SK-N-SH (cell line): Measurements from ENCODE around the gene EMP2. TPM values are rescaled to one million over a fixed set of nuclear protein-coding genes. Genes with fewer than 3 reads are reported as not detected.

Experiments
- CTCF ChIA-PET: fragments of 300-600, 350-600 bp; formaldehyde crosslinking; extraction: SDS; loops from one replicate; lab custom pipeline; 2021; lab: Yijun Ruan, JAX
- POLR2A ChIA-PET: fragments of 350-600 bp; sonication (Branson Sonifier 250); formaldehyde crosslinking; extraction: SDS; loops from one replicate; lab custom pipeline; 2020; ENCODE audit warnings: antibody characterized with exemption, inconsistent platforms; lab: Yijun Ruan, JAX
- DNase-seq: peaks from one replicate; pipeline ENCODE4 v3.0.0; 2012
- H2AFZ ChIP-seq: fragments of 200-600 bp; sonication (generic); 2 replicates; pipeline ENCODE4 v1.8.1; 2016; ENCODE audit warnings: antibody characterized with exemption, mild to moderate bottlenecking, low read depth
- H3F3A ChIP-seq: fragments of 200-600 bp; sonication (generic); replicated peaks from 2 replicates; pipeline ENCODE3; 2016; ENCODE audit warnings: antibody characterized with exemption, mild to moderate bottlenecking; ENCODE audit not compliant: insufficient read depth
- H3K27ac ChIP-seq, 2 experiments: fragments of 200-500 bp in 1 of 2; fragments of 200-600 bp in 1 of 2; sonication (Bioruptor generic) in 1 of 2; sonication (generic), shearing (Covaris generic) in 1 of 2; 2 replicates each; pipeline versions ENCODE4 v1.5.1 to v1.6.1; 2014 to 2016; ENCODE audit warnings: low read depth in 2 of 2, inconsistent platforms in 1 of 2, low read length in 1 of 2, mild to moderate bottlenecking in 1 of 2, mixed read lengths in 1 of 2
- H3K27me3 ChIP-seq: fragments of 200-600 bp; sonication (generic), shearing (Covaris generic); 2 replicates; pipeline ENCODE4 v1.6.1; 2016; ENCODE audit warnings: mixed run types; ENCODE audit not compliant: insufficient read depth
- H3K36me3 ChIP-seq, 2 experiments: fragments of 200-500 bp in 1 of 2; fragments of 200-600 bp in 1 of 2; sonication (Bioruptor generic) in 1 of 2; sonication (generic) in 1 of 2; replicated peaks in 1 of 2; 2 replicates each; pipeline versions ENCODE3 to v1.5.1; 2014 to 2016; ENCODE audit warnings: low read length in 1 of 2, mild to moderate bottlenecking in 1 of 2; ENCODE audit not compliant: insufficient read depth in 2 of 2, control insufficient read depth in 1 of 2
- H3K4me1 ChIP-seq, 2 experiments: fragments of 200-500 bp in 1 of 2; fragments of 200-600 bp in 1 of 2; sonication (Bioruptor generic) in 1 of 2; sonication (generic), shearing (Covaris generic) in 1 of 2; 2 replicates each; pipeline versions ENCODE4 v1.5.1 to v1.6.1; 2014 to 2016; ENCODE audit warnings: low read depth in 1 of 2, low read length in 1 of 2, mixed run types in 1 of 2; ENCODE audit not compliant: insufficient read depth in 2 of 2, control insufficient read depth in 1 of 2
- H3K4me2 ChIP-seq: fragments of 200-600 bp; sonication (generic), shearing (Covaris generic); 2 replicates; pipeline ENCODE4 v1.6.1; 2017; ENCODE audit warnings: mixed run types
- H3K4me3 ChIP-seq, 2 experiments: fragments of 200-500 bp in 1 of 2; fragments of 200-600 bp in 1 of 2; sonication (Bioruptor generic) in 1 of 2; sonication (generic), shearing (Covaris generic) in 1 of 2; 2 replicates each; pipeline versions ENCODE4 v1.5.1 to v1.8.1; 2014 to 2016; ENCODE audit warnings: low read depth in 2 of 2, inconsistent platforms in 1 of 2, low read length in 1 of 2, mild to moderate bottlenecking in 1 of 2, mixed read lengths in 1 of 2, moderate library complexity in 1 of 2
- H3K79me2 ChIP-seq: fragments of 200-600 bp; sonication (generic); 2 replicates; pipeline ENCODE4 v1.8.1; 2017; ENCODE audit warnings: mild to moderate bottlenecking; ENCODE audit not compliant: insufficient read depth
- H3K9ac ChIP-seq: fragments of 200-600 bp; sonication (generic); 2 replicates; pipeline ENCODE4 v1.6.1; 2017; ENCODE audit warnings: mixed run types
- H3K9me2 ChIP-seq: fragments of 200-600 bp; sonication (generic); 2 replicates; pipeline ENCODE4 v1.6.1; 2017; ENCODE audit warnings: mixed run types
- H3K9me3 ChIP-seq: fragments of 200-600 bp; sonication (generic); 2 replicates; pipeline ENCODE4 v1.6.1; 2017; ENCODE audit warnings: mixed run types, mild to moderate bottlenecking, moderate library complexity
- H4K20me1 ChIP-seq: fragments of 200-600 bp; sonication (generic); 2 replicates; pipeline ENCODE4 v1.6.1; 2017; ENCODE audit warnings: mild to moderate bottlenecking, mixed run types; ENCODE audit not compliant: insufficient read depth
- CHD2 ChIP-seq: fragments of 150-350 bp; IDR thresholded peaks from 2 replicates; pipeline ENCODE4 v1.6.1; 2018; ENCODE audit warnings: low read length; ENCODE audit not compliant: partially characterized antibody
- EZH2phosphoT487 ChIP-seq: fragments of 200-600 bp; sonication (generic); IDR thresholded peaks from 2 replicates; pipeline ENCODE4 v1.6.1; 2017; ENCODE audit warnings: low read depth, mixed run types, mild to moderate bottlenecking, antibody characterized with exemption, moderate library complexity, borderline replicate concordance
- FOSL2 ChIP-seq: IDR thresholded peaks from 2 replicates; pipeline ENCODE4 v1.4.0; 2012; ENCODE audit warnings: low read depth, mild to moderate bottlenecking, moderate library complexity, borderline replicate concordance
- FOXJ3 ChIP-seq: sonication (generic); formaldehyde crosslinking; IDR thresholded peaks from 2 replicates; pipeline ENCODE4 v1.5.1; 2020; ENCODE audit warnings: mild to moderate bottlenecking, missing genetic modification reagents
- FOXM1 ChIP-seq: IDR thresholded peaks from 2 replicates; pipeline ENCODE4 v1.4.0; 2012; ENCODE audit warnings: low read depth, mild to moderate bottlenecking
- GATA2 ChIP-seq: sonication (generic); formaldehyde crosslinking; IDR thresholded peaks from 2 replicates; pipeline ENCODE4 v1.5.0; 2020; ENCODE audit warnings: mild to moderate bottlenecking, missing genetic modification reagents
- MXI1 ChIP-seq: IDR thresholded peaks from 2 replicates; pipeline ENCODE4 v1.6.1; 2012; ENCODE audit warnings: mild to moderate bottlenecking, low read depth, low read length, improper control_type of control experiment
- NFIC ChIP-seq: IDR thresholded peaks from 2 replicates; pipeline ENCODE4 v1.4.0; 2012; ENCODE audit warnings: borderline replicate concordance
- NRF1 ChIP-seq: IDR thresholded peaks from 2 replicates; pipeline ENCODE4 v1.6.1; 2012; ENCODE audit warnings: low read depth, mild to moderate bottlenecking, low read length
- RCOR1 ChIP-seq: fragments of 150-350 bp; IDR thresholded peaks from 2 replicates; pipeline ENCODE4 v1.6.1; 2017; ENCODE audit warnings: antibody characterized with exemption, low read length
- RFX5 ChIP-seq: IDR thresholded peaks from 2 replicates; pipeline ENCODE4 v1.6.1; 2012; ENCODE audit warnings: mild to moderate bottlenecking, improper control_type of control experiment, low read length
- SIN3A ChIP-seq: IDR thresholded peaks from 2 replicates; pipeline ENCODE4 v1.6.1; 2012; ENCODE audit warnings: low read depth, mild to moderate bottlenecking, low read length, moderate library complexity, borderline replicate concordance
- TEAD4 ChIP-seq: IDR thresholded peaks from 2 replicates; pipeline ENCODE4 v1.4.0; 2012; ENCODE audit warnings: mild to moderate bottlenecking, borderline replicate concordance; ENCODE audit not compliant: insufficient read depth
- YY1 ChIP-seq: IDR thresholded peaks from 2 replicates; pipeline ENCODE4 v1.4.0; 2012; ENCODE audit warnings: low read depth, mild to moderate bottlenecking
- WGBS: methylation state at CpG from one replicate; pipeline ENCODE4 v1.1.6; 2017; ENCODE audit warnings: low lambda C conversion rate; 5-methylcytosine and 5-hydroxymethylcytosine counted together
- polyA plus RNA-seq, 3 experiments: library from polyadenylated mRNA; depleted of rRNA; stranded (reverse); fragments of >200 nt; gene quantifications; 2 replicates each; pipeline ENCODE4 v1.2.3, GENCODE V29; 2012
- TF ChIP-seq, protein P1 (sequence below): IDR thresholded peaks from 2 replicates; pipeline ENCODE4; 2012
- TF ChIP-seq, protein P2 (sequence below): fragments of 200-600 bp; sonication (generic); IDR thresholded peaks from 2 replicates; pipeline ENCODE4 v1.6.1; 2017; ENCODE audit warnings: antibody characterized with exemption, mild to moderate bottlenecking, moderate library complexity
- TF ChIP-seq, protein P3 (sequence below): IDR thresholded peaks from 2 replicates; pipeline ENCODE4 v1.6.1; 2012; ENCODE audit warnings: mild to moderate bottlenecking, low read depth, low read length, moderate library complexity
- TF ChIP-seq, protein P4 (sequence below): IDR thresholded peaks from 2 replicates; pipeline ENCODE4 v1.4.0; 2012; ENCODE audit warnings: low read depth, borderline replicate concordance
- TF ChIP-seq, protein P5 (sequence below): IDR thresholded peaks from 2 replicates; pipeline ENCODE4 v1.4.0; 2012; ENCODE audit warnings: low read depth

The EMP2 gene
- polyA plus RNA-seq, 1 of the 3 experiments (the other 2 are of a cell fraction) = 4.3 TPM

DNA sequence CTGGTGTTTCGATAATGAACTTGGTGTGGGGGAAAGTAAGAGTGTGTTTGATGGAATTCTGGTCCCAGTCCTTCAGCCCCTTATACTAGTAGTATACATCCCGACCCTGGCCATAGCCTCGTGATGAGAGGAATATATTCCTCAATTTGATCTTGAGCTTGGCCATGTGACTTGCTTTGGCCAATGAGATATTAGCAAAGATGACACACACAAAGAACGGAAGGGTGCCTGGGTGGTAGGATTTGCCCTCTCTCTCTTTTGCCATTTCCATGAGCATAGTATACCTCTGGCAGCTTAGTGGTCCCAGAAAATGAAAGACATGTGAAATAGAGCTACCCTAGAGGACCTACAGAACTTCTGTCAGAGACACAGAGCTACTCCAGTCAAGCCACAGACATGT lies 2.9 kb upstream of the EMP2 start:
- no peaks in the 10 kb centered on the region for H4K20me1 ChIP-seq
- ChIA-PET CTCF (no interaction called here), POLR2A (no interaction called here)
- TF ChIP-seq RFX5 (no peak), YY1 (no peak)
- TF ChIP-seq, protein P1, sequence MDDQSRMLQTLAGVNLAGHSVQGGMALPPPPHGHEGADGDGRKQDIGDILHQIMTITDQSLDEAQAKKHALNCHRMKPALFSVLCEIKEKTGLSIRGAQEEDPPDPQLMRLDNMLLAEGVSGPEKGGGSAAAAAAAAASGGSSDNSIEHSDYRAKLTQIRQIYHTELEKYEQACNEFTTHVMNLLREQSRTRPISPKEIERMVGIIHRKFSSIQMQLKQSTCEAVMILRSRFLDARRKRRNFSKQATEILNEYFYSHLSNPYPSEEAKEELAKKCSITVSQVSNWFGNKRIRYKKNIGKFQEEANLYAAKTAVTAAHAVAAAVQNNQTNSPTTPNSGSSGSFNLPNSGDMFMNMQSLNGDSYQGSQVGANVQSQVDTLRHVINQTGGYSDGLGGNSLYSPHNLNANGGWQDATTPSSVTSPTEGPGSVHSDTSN = no peak
- no peak overlapping the region for H3K27ac ChIP-seq
- no peaks in the 10 kb centered on the region for H3K79me2 ChIP-seq
- H3K9me3 ChIP-seq = no peaks in the 10 kb centered on the region
- H3K36me3 ChIP-seq = no peaks in the 10 kb centered on the region
- WGBS = 71% methylated on average over 4 of the region's 4 CpGs
- H2AFZ ChIP-seq = no peak overlapping the region
- H3K4me2 ChIP-seq = no peak overlapping the region
- H3K4me1 ChIP-seq = peaks cover 0 to 15% of the 10 kb centered on the region in 2 experiments; a peak in 1 of 4 replicates
- no peaks in the 10 kb centered on the region for H3F3A ChIP-seq
- no peak overlapping the region for H3K4me3 ChIP-seq
- H3K9ac ChIP-seq = no peak overlapping the region
- H3K9me2 ChIP-seq = no peaks in the 10 kb centered on the region
- no peak for DNase-seq
- H3K27me3 ChIP-seq = no peaks in the 10 kb centered on the region

DNA sequence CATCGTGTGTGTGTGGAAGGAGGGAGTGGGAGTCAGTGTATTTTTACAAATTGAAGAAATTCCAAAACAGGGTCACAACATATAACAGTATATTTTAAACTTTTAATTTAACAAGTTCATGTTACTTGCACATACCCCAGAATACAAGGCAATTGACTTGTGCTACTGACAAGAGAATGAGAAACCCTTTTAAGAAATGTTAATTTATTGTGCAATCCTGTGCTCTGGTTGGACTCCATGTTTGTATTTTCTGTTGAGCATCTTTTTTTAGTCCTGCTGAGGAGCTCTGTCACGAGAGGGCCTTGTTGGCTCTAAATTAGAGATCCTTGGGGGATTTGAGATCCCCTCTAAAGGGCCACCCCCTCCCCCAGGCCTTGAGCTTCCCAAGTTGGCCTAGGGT lies 1.1 kb upstream of the EMP2 start:
- 0 out of 2 replicates have a peak, but pooled peaks cover 2% of the 10 kb centered on the region for H4K20me1 ChIP-seq
- H3K27ac ChIP-seq = no peak overlapping the region
- 96% methylated on average over 2 of the region's 2 CpGs for WGBS
- DNase-seq = no peak
- no peaks in the 10 kb centered on the region for H3F3A ChIP-seq
- H3K79me2 ChIP-seq = no peaks in the 10 kb centered on the region
- no peaks in the 10 kb centered on the region for H3K9me2 ChIP-seq
- ChIA-PET CTCF (interaction anchor here (0.5 to 1.4 kb wide), 3 partner anchors 75 to 155 kb away, joined by 3 to 4 read pairs (median 3); no protein-coding TSS in a partner anchor), POLR2A (no interaction called here)
- no peak overlapping the region for H2AFZ ChIP-seq
- H3K36me3 ChIP-seq = no peaks in the 10 kb centered on the region
- no peaks in the 10 kb centered on the region for H3K9me3 ChIP-seq
- no peak overlapping the region for H3K4me2 ChIP-seq
- no peak overlapping the region for H3K9ac ChIP-seq
- H3K27me3 ChIP-seq = no peaks in the 10 kb centered on the region
- H3K4me1 ChIP-seq = peaks cover 7 to 33% of the 10 kb centered on the region in 2 experiments; a peak in 2 of 4 replicates
- no peak overlapping the region for H3K4me3 ChIP-seq
- TF ChIP-seq, protein P2, sequence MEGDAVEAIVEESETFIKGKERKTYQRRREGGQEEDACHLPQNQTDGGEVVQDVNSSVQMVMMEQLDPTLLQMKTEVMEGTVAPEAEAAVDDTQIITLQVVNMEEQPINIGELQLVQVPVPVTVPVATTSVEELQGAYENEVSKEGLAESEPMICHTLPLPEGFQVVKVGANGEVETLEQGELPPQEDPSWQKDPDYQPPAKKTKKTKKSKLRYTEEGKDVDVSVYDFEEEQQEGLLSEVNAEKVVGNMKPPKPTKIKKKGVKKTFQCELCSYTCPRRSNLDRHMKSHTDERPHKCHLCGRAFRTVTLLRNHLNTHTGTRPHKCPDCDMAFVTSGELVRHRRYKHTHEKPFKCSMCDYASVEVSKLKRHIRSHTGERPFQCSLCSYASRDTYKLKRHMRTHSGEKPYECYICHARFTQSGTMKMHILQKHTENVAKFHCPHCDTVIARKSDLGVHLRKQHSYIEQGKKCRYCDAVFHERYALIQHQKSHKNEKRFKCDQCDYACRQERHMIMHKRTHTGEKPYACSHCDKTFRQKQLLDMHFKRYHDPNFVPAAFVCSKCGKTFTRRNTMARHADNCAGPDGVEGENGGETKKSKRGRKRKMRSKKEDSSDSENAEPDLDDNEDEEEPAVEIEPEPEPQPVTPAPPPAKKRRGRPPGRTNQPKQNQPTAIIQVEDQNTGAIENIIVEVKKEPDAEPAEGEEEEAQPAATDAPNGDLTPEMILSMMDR = no peak
- TF ChIP-seq SIN3A (no peak), MXI1 (no peak), TEAD4 (no peak), NRF1 (no peak), RCOR1 (no peak), YY1 (no peak), NFIC (no peak), RFX5 (no peak), EZH2phosphoT487 (no peak), GATA2 (CRISPR knock-in tag) (no peak), FOXJ3 (CRISPR knock-in tag) (no peak), FOSL2 (no peak), CHD2 (no peak), FOXM1 (no peak)
- TF ChIP-seq, protein P3, sequence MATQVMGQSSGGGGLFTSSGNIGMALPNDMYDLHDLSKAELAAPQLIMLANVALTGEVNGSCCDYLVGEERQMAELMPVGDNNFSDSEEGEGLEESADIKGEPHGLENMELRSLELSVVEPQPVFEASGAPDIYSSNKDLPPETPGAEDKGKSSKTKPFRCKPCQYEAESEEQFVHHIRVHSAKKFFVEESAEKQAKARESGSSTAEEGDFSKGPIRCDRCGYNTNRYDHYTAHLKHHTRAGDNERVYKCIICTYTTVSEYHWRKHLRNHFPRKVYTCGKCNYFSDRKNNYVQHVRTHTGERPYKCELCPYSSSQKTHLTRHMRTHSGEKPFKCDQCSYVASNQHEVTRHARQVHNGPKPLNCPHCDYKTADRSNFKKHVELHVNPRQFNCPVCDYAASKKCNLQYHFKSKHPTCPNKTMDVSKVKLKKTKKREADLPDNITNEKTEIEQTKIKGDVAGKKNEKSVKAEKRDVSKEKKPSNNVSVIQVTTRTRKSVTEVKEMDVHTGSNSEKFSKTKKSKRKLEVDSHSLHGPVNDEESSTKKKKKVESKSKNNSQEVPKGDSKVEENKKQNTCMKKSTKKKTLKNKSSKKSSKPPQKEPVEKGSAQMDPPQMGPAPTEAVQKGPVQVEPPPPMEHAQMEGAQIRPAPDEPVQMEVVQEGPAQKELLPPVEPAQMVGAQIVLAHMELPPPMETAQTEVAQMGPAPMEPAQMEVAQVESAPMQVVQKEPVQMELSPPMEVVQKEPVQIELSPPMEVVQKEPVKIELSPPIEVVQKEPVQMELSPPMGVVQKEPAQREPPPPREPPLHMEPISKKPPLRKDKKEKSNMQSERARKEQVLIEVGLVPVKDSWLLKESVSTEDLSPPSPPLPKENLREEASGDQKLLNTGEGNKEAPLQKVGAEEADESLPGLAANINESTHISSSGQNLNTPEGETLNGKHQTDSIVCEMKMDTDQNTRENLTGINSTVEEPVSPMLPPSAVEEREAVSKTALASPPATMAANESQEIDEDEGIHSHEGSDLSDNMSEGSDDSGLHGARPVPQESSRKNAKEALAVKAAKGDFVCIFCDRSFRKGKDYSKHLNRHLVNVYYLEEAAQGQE = no peak
- TF ChIP-seq, protein P4, sequence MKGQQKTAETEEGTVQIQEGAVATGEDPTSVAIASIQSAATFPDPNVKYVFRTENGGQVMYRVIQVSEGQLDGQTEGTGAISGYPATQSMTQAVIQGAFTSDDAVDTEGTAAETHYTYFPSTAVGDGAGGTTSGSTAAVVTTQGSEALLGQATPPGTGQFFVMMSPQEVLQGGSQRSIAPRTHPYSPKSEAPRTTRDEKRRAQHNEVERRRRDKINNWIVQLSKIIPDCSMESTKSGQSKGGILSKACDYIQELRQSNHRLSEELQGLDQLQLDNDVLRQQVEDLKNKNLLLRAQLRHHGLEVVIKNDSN = no peak
- TF ChIP-seq, protein P5, sequence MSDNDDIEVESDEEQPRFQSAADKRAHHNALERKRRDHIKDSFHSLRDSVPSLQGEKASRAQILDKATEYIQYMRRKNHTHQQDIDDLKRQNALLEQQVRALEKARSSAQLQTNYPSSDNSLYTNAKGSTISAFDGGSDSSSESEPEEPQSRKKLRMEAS = no peak
